Ishikawa (cell line): ENCODE results near the gene SLC38A2.

Source experiments
- CEBPB ChIP-seq: IDR thresholded peaks from 2 replicates; pipeline ENCODE4 v1.6.1; 2012
- CREB1 ChIP-seq: IDR thresholded peaks from 2 replicates; pipeline ENCODE4 v1.6.1; 2012; ENCODE audit warnings: low read depth
- EGR1 ChIP-seq: IDR thresholded peaks from 2 replicates; pipeline ENCODE4 v1.6.1; 2012
- EP300 ChIP-seq: IDR thresholded peaks from 2 replicates; pipeline ENCODE4 v1.6.1; 2012; ENCODE audit warnings: borderline replicate concordance
- FOXM1 ChIP-seq: IDR thresholded peaks from 2 replicates; pipeline ENCODE4 v1.6.1; 2012; ENCODE audit warnings: low read depth, borderline replicate concordance
- NFIC ChIP-seq: IDR thresholded peaks from 2 replicates; pipeline ENCODE4 v1.6.1; 2012
- RAD21 ChIP-seq: IDR thresholded peaks from 2 replicates; pipeline ENCODE4 v1.6.1; 2012; ENCODE audit warnings: low read depth
- TAF1 ChIP-seq: IDR thresholded peaks from 2 replicates; pipeline ENCODE4 v1.6.1; 2012; ENCODE audit warnings: low read depth, mild to moderate bottlenecking
- TCF12 ChIP-seq: IDR thresholded peaks from 2 replicates; pipeline ENCODE4 v1.6.1; 2012; ENCODE audit warnings: low read depth
- TEAD4 ChIP-seq: IDR thresholded peaks from 2 replicates; pipeline ENCODE4 v1.6.1; 2012
- YY1 ChIP-seq: IDR thresholded peaks from 2 replicates; pipeline ENCODE4 v1.6.1; 2012; ENCODE audit warnings: low read depth
- ZBTB7A ChIP-seq: IDR thresholded peaks from 2 replicates; pipeline ENCODE4 v1.6.1; 2012; ENCODE audit warnings: low read depth
- TF ChIP-seq, protein P1 (sequence below): IDR thresholded peaks from 2 replicates; pipeline ENCODE4 v1.6.1; 2012
- TF ChIP-seq, protein P2 (sequence below): IDR thresholded peaks from 2 replicates; pipeline ENCODE4 v1.6.1; 2012
- TF ChIP-seq, protein P3 (sequence below): IDR thresholded peaks from 2 replicates; pipeline ENCODE4 v1.6.1; 2012; ENCODE audit warnings: low read depth, mild to moderate bottlenecking

The SLC38A2 gene

DNA sequence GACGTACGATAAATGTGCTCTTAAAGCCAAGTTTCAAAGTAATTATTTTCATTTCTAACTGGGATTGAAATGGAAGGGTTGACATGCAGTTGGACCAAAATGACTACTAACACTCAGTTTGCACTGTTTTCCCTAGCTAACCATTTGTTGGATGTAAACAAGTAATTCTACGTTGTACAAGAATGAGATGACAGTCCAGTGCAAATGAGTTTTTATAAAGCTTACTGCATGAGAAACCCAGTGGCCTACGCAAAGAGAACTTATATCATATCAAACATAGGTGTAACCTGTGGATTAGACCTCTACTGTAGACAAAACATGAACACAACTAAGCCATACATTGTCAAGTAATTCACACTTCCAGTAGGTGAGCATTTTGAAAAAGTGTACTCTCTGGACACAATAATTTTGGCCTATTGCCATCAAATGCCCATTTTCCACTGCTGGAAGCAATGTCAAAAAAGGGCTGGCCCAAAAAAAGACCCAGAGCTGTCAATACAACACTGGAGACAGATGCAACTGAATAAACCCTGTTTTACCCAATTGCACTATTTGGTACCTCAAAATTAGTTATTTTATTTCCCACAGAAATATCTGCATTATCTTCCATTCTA, 12.8 kb downstream of the SLC38A2 start:
- TF ChIP-seq FOXM1 (no peak), TCF12 (no peak), ZBTB7A (no peak), EGR1 (no peak), CEBPB (no peak), EP300 (no peak), CREB1 (no peak), TEAD4 (no peak), RAD21 (no peak), TAF1 (no peak), NFIC (no peak), YY1 (no peak)
- TF ChIP-seq, protein P1, sequence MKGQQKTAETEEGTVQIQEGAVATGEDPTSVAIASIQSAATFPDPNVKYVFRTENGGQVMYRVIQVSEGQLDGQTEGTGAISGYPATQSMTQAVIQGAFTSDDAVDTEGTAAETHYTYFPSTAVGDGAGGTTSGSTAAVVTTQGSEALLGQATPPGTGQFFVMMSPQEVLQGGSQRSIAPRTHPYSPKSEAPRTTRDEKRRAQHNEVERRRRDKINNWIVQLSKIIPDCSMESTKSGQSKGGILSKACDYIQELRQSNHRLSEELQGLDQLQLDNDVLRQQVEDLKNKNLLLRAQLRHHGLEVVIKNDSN, result no peak
- TF ChIP-seq, protein P2, sequence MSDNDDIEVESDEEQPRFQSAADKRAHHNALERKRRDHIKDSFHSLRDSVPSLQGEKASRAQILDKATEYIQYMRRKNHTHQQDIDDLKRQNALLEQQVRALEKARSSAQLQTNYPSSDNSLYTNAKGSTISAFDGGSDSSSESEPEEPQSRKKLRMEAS, result no peak
- TF ChIP-seq, protein P3, sequence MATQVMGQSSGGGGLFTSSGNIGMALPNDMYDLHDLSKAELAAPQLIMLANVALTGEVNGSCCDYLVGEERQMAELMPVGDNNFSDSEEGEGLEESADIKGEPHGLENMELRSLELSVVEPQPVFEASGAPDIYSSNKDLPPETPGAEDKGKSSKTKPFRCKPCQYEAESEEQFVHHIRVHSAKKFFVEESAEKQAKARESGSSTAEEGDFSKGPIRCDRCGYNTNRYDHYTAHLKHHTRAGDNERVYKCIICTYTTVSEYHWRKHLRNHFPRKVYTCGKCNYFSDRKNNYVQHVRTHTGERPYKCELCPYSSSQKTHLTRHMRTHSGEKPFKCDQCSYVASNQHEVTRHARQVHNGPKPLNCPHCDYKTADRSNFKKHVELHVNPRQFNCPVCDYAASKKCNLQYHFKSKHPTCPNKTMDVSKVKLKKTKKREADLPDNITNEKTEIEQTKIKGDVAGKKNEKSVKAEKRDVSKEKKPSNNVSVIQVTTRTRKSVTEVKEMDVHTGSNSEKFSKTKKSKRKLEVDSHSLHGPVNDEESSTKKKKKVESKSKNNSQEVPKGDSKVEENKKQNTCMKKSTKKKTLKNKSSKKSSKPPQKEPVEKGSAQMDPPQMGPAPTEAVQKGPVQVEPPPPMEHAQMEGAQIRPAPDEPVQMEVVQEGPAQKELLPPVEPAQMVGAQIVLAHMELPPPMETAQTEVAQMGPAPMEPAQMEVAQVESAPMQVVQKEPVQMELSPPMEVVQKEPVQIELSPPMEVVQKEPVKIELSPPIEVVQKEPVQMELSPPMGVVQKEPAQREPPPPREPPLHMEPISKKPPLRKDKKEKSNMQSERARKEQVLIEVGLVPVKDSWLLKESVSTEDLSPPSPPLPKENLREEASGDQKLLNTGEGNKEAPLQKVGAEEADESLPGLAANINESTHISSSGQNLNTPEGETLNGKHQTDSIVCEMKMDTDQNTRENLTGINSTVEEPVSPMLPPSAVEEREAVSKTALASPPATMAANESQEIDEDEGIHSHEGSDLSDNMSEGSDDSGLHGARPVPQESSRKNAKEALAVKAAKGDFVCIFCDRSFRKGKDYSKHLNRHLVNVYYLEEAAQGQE, result no peak

DNA sequence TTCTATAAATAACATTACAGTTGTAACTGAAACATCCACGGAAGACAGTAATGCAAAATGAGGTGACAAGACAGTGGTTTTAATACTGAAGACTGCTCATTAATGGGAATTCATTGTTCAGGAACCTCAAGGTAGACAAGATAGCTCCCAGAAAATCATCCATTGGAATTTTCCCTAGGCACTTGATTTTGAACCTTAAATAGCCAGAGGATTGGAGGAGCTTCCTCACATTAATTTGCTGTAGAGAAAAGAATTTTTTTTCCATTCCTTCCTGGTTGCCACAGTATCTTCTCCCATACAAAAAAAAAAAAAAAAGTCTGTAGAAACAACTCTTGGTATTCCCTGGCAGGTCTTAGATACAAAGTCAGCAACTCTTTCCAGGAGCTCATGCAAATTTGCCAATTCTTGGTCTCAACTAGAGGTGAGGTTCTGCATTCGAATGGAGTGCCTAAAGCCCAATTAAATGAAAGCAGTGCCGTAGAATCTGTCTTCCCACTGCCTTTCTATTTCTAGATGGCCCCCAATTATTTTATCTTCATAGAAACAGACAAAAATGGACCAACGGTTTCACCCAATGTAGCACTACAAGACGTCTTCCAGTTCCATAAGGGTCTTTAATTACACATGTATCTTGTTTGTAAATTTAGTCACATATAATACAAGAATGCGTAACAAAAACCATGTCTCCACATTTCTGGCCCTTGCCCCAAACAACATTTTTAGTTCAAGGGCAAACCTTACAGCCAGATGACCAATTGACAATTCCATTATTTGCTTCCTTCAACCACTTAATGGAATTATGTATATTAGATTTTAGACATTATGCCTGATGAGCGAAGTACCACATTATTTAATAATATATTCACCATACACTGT, 13.5 kb downstream of the SLC38A2 start:
- no peak for TF ChIP-seq NFIC
- TF ChIP-seq RAD21, result no peak
- no peak for TF ChIP-seq EP300
- TF ChIP-seq FOXM1, result no peak
- TF ChIP-seq, protein P3, result no peak
- TF ChIP-seq, protein P1, result no peak
- TF ChIP-seq TCF12, result no peak
- TF ChIP-seq, protein P2, result no peak

DNA sequence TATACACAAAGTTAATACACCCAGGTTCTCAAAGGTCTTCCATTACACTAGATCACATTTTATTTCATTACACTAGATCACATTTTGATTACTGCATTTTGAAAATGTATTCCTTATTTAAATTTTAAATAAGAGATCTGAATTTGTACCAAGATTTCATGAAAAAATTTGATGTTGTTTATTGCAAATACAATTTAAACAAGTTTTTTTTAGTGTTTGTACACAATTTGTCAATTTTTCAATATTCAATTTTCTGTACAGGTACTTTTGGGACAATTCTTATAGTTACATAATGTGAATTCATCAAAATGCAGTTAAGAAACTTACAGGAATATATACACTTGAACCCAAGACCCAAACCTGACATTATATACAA, 14.3 kb downstream of the SLC38A2 start:
- TF ChIP-seq YY1, result no peak
- no peak for TF ChIP-seq ZBTB7A
- TF ChIP-seq TEAD4, result no peak
- TF ChIP-seq TCF12, result no peak
- no peak for TF ChIP-seq FOXM1
- TF ChIP-seq, protein P2, result no peak
- TF ChIP-seq, protein P3, result no peak
- no peak for TF ChIP-seq RAD21
- TF ChIP-seq CREB1, result no peak
- TF ChIP-seq EGR1, result no peak
- TF ChIP-seq EP300, result no peak
- TF ChIP-seq NFIC, result no peak
- TF ChIP-seq, protein P1, result no peak
- no peak for TF ChIP-seq TAF1
- no peak for TF ChIP-seq CEBPB
